ENCODE data around the gene MIB2.

The MIB2 gene

DNA sequence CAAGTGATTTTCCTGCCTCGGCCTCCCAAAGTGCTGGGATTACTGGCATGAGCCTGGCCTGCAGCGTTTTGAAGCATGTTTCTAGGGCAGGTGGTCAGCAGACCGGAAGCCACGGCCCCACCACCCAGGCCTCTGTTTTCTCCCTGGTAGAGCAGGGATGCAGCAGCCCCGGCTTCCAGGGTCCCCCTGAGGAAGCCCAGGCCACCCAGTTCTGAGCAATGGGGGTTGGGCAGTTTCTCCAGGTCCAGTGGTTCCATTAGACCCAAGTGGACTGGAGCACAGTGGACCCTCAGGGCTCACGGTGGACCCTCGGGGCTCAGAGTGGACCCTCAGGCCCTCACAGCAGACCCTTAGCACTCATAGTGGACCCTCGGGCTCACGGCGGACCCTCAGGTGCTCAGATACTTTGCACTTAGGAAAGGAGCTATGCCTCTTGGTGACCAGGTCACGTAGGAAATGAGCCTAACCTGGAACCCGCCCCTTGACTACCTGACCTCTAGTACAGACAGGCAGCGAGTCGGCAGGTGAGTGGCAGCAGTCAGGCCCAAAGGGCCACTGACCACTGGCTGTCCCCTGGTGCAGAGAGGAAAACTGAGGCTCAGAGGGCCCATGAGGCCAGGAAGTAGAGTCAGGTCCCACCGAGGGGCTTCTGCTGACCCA, 10.8 kb upstream of the MIB2 start:
- TF ChIP-seq, protein P1, sequence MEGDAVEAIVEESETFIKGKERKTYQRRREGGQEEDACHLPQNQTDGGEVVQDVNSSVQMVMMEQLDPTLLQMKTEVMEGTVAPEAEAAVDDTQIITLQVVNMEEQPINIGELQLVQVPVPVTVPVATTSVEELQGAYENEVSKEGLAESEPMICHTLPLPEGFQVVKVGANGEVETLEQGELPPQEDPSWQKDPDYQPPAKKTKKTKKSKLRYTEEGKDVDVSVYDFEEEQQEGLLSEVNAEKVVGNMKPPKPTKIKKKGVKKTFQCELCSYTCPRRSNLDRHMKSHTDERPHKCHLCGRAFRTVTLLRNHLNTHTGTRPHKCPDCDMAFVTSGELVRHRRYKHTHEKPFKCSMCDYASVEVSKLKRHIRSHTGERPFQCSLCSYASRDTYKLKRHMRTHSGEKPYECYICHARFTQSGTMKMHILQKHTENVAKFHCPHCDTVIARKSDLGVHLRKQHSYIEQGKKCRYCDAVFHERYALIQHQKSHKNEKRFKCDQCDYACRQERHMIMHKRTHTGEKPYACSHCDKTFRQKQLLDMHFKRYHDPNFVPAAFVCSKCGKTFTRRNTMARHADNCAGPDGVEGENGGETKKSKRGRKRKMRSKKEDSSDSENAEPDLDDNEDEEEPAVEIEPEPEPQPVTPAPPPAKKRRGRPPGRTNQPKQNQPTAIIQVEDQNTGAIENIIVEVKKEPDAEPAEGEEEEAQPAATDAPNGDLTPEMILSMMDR (IDR thresholded peaks at IDR 0.05), result no peak

DNA sequence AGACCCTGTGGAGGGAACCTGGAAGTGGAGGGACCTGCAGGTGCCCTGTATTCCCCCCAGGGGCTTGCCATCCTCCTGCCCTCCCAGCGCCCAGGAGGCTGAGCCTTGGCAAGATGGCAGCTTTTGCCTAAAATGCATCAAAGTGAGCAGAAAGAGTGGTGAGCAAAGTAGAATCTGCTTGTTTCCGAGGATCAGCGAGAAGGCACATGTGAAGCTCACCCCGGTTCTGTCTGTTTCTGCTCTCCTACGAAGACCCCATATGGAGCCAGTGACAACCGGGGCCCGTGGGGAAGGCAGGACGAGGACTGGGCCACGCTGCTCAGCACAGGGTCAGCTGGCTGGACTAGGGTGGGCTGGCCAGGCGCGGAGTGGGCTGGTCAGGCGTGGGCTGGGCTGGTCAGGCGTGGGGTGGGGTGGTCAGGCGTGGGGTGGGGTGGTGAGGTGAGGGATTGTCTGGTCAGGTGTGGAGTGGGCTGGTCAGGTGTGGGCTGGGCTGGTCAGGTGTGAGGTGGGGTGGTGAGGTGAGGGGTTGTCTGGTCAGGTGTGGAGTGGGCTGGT, 10.2 kb upstream of the MIB2 start:
- TF ChIP-seq, protein P1 (IDR thresholded peaks at IDR 0.05), result no peak

DNA sequence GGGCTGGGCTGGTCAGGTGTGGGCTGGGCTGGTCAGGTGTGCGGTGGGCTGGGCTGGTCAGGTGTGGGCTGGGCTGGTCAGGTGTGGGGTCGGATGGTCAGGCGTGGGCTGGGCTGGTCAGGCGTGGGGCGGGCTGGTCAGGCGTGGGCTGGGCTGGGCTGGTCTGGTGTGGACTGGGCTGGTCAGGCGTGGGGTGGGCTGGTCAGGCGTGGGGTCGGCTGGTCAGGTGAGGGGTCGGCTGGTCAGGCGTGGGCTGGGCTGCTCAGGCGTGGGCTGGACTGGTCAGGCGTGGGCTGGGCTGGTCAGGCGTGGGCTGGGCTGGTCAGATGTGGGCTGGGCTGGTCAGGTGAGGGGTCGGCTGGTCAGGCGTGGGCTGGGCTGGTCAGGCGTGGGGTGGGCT, 9.6 kb upstream of the MIB2 start:
- TF ChIP-seq, protein P1 (IDR thresholded peaks at IDR 0.05), result no peak

DNA sequence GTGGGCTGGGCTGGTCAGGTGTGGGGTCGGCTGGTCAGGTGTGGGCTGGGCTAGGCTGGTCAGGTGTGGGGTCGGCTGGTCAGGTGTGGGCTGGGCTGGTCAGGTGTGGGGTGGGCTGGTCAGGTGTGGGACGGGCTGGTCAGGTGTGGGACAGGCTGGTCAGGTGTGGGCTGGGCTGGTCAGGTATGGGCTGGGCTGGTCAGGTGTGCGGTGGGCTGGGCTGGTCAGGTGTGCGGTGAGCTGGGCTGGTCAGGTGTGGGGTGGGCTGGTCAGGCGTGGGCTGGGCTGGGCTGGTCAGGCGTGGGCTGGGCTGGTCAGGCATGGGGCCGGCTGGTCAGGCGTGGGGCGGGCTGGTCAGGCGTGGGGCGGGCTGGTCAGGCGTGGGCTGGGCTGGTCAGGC, 9.1 kb upstream of the MIB2 start:
- TF ChIP-seq, protein P1 (IDR thresholded peaks at IDR 0.05), result no peak

DNA sequence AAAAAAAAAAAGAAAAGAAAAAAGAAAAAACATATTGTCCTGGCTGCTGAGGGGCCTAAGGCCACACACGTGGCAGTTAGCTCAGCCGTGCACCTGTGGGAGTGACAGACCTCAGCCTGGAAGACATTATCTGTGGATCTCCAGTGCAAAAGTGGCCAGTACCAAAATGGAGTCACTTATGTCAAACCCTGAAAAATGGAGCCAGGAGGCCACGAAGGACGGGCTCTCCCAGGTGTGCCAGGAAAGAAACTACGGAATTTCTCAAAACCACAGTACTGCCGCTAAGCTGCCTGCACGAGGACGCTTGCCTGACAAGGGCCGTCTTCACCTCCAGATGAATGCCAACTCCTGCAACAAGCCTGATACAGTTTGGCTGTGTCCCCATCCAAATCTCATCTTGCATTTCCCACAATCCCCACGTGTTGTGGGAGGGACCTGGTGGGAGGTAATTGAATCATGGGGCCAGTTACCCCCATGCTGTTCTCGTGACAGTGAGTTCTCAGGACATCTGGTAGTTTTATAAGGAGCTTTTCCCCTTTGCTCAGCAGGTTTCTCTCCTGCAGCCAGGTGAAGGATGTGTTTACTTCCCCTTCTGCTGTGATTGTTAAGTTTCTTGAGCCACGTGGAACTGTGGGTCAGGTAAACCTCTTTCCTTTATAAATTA, 5.3 kb upstream of the MIB2 start:
- TF ChIP-seq, protein P1 (IDR thresholded peaks at IDR 0.05), result no peak

DNA sequence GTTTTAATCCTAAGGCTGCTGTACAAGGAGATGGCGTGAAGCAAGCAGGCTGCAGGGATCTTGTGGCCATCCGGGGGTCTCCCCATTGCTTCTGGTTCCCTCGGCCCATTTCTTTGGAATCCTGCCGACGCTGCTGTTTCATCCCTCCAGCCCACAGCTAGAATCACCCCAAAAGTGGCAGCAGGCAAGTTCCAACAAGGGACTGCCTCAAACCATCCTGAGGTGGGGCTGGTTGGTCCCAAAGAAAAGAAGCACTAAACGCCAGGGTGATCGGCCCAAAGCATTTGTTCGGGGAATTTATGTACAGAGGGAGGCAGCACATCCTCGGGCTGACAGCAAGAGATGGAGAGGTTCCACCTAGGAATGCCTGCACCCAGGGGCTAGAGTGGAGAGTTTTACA, 4.5 kb upstream of the MIB2 start:
- TF ChIP-seq, protein P1 (IDR thresholded peaks at IDR 0.05), result no peak

DNA sequence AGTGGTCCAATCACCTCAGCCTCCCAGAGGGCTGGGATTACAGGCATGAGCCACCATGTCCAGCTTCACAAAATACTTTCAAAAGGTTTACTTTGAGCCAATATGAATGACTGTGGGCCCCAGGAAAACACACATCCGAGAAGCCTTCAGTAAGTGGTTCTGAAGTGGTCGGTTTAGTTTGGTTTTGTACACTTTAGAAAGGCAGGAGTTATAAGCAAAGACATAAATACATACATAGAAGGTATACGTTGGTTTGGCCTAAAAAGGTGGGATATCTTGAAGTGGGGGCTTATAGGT, 3.2 kb upstream of the MIB2 start:
- TF ChIP-seq, protein P1 (IDR thresholded peaks at IDR 0.05), result no peak

All from LNCAP (cell line).